Measurements from ENCODE around the gene FDX1.

DNA sequence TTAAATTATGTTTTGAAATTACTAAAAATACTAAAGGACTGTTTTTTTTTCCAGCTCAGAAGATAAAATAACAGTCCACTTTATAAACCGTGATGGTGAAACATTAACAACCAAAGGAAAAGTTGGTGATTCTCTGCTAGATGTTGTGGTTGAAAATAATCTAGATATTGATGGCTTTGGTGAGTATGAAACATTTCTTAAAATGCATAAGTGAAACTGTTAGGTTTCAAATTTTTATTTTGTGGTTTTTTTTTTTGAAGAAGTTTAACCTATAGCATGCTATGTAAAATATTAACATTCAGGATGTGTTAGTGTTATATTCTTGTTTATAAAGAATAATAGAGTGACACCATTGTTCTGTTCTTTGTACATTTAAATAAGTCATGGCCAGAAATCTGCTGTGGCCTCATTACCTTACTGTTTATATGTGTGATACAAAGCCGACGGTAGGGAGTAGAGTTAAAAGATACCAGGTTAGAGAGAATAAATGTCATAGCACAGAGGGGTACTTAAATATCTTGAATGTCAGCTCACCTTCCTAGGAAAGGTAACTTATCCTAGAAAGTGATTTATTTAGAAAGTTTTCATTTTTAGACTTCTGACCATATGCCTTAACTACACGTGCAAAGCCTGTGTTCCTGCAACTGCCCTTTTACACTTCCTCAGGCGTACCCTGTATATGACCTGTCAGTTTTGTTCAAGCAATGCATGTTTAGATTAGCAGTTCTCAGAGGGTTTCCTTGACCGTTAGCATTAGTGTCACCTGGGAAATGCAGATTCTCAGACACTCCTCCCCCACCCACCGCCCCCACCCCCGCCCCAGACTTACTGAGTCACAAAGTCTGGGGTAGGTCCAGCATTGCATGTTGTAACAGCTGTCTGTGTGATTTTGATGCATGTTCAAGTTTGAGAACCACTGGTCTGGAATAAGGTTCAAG, 6.3 kb downstream of the FDX1 start:
- TF ChIP-seq GATA2 (IDR thresholded peaks at IDR 0.05; ENCODE audit: low read depth, low read length) (no peak), GATA3 (IDR thresholded peaks at IDR 0.05; ENCODE audit: low read depth, low read length) (no peak)
